Activated CD8-positive, alpha-beta T cell treated with anti-CD3 and anti-CD28 coated beads for 36 hours (primary cell): ENCODE measurements around the gene BCL2. TPM values are rescaled to one million over a fixed set of nuclear protein-coding genes. Genes with fewer than 3 reads are reported as not detected.

Experiments
- ATAC-seq: fragments of 200-7000 bp; cut with Tn5 transposase; one replicate; pipeline ENCODE4 v1.10.0; 2021; ENCODE audit warnings: mild to moderate bottlenecking, moderate library complexity
- CTCF ChIA-PET: fragments of 350-600 bp; sonication (Branson Sonifier 250); formaldehyde crosslinking; loops from one replicate; lab custom pipeline; 2021; ENCODE audit warnings: antibody characterized with exemption; lab: Charles Lee
- POLR2A ChIA-PET: fragments of 350-600 bp; sonication (Branson Sonifier 250); formaldehyde crosslinking; loops from one replicate; lab custom pipeline; 2021; ENCODE audit warnings: antibody characterized with exemption; lab: Charles Lee
- DNase-seq: peaks from one replicate; pipeline ENCODE4 v3.0.0-alpha.2; 2020
- H3K27ac Mint-ChIP-seq: one replicate; pipeline ENCODE4 v1.8.0; 2021; ENCODE audit warnings: mild to moderate bottlenecking, mixed read lengths
- H3K27me3 Mint-ChIP-seq: one replicate; pipeline ENCODE4 v1.8.0; 2021; ENCODE audit warnings: mixed read lengths
- H3K36me3 Mint-ChIP-seq: one replicate; pipeline ENCODE4 v1.8.0; 2021; ENCODE audit warnings: low read depth, mixed read lengths
- H3K4me1 Mint-ChIP-seq: one replicate; pipeline ENCODE4 v1.8.0; 2021; ENCODE audit warnings: low read depth, mixed read lengths
- H3K4me3 Mint-ChIP-seq: one replicate; pipeline ENCODE4 v1.8.0; 2021; ENCODE audit warnings: mild to moderate bottlenecking, moderate library complexity, mixed read lengths
- H3K9me3 Mint-ChIP-seq: one replicate; pipeline ENCODE4 v1.8.0; 2021; ENCODE audit warnings: mixed read lengths
- CTCF ChIP-seq: fragments of 200-600 bp; IDR thresholded peaks from one replicate; pipeline ENCODE4 v1.8.0; 2022; ENCODE audit warnings: antibody characterized with exemption, mild to moderate bottlenecking
- intact Hi-C: fragments of 100-400 bp; cut with micrococcal nuclease; formaldehyde crosslinking; loops from one replicate; pipeline ENCODE4 v1.10.0; 2022
- total RNA-seq, 2 experiments: library from RNA; stranded (reverse); gene quantifications; one replicate each; pipeline ENCODE4 v1.2.3, GENCODE V29; 2021

BCL2 gene
- total RNA-seq, 2 experiments from 2014 or later, result 104 to 107 TPM

DNA sequence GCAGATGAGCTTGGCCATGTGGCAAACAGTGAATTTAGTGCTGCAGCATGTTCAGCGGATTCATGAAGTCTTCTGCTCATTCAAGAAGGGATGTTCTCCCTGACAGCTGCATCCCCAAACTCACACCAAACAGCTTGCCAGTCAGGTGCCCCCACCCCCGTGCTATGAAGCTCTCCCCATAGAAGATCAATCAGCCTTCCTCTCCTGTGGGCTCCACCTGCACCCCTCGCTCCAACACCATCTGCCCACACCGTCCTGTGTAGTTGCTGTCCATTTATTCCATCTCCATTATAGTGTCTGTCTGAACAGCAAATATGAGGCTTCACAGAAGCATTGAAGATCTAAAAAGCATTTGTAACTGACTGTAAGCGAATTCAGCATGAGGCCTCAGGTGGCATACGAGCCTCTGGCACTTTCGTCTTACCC lies 218.9 kb downstream of the BCL2 start:
- Mint-ChIP-seq H3K27ac (no peak overlapping the region), H3K4me1 (peaks cover 41% of the 10 kb centered on the region), H3K4me3 (no peak overlapping the region), H3K27me3 (peaks cover 2% of the 10 kb centered on the region), H3K9me3 (no peaks in the 10 kb centered on the region), H3K36me3 (no peaks in the 10 kb centered on the region)
- ChIA-PET POLR2A (no interaction called here), CTCF (interaction anchor here (1.2 to 3.2 kb wide), 4 partner anchors 15 to 239 kb away, joined by 3 to 9 read pairs (median 4); no protein-coding TSS in a partner anchor)
- no peak for DNase-seq
- intact Hi-C loops, result no loop called here
- ATAC-seq, result no peak
- TF ChIP-seq CTCF, result no peak

- peaks cover 2% of the 10 kb centered on the region for H3K27me3 Mint-ChIP-seq
- H3K4me1 Mint-ChIP-seq, result peaks cover 41% of the 10 kb centered on the region
Observed at GRCh38 chr18:63099848-63100629, 219.5 kb downstream of the BCL2 start.

DNA sequence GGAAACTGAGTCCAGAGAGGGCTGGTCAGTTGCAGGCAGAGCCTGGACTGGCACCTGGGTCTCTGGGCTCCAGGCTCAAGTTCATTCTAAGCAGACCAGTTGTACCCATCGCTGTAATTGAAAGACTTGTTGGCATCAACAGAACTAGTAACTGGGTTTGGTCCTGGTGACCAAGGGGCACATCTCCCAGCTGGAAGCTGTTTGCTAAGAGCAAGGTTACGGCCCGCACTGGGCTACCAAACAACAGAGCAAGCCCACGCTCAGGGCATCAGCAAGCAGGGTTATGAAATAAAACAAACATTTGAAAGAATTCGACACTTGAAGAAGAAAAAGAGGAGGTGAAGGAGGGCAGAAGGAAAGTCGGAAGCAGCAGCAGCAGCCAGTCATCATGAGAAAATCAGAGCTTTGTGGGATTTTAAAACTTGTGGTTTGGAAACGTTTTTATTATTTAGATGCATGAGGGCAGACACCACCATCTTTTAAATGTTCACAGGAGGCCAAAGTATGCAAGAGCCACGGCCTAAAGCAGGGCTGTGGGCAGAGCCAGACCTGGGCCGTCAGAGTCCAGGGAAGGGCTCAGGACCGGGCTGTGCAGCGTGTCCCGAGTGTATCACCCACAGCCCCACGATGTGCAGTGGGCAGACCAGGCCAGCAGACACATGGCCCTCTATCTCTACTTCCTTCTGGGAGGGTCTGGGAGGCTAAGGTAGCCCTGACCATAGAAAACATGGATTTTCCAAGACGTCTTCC lies 220.3 kb downstream of the BCL2 start:
- H3K9me3 Mint-ChIP-seq, result no peaks in the 10 kb centered on the region
- no peak for ATAC-seq
- DNase-seq, result no peak
- H3K27ac Mint-ChIP-seq, result peak overlapping the region; percentile 9
- H3K27me3 Mint-ChIP-seq, result peaks cover 2% of the 10 kb centered on the region
- TF ChIP-seq CTCF, result no peak
- no peaks in the 10 kb centered on the region for H3K36me3 Mint-ChIP-seq
- CTCF ChIA-PET, result interaction anchor here (1.1 to 3.2 kb wide), 3 partner anchors 32 to 224 kb away, joined by 3 to 9 read pairs (median 4); no protein-coding TSS in a partner anchor
- H3K4me1 Mint-ChIP-seq, result peaks cover 41% of the 10 kb centered on the region
- intact Hi-C loops, result no loop called here
- H3K4me3 Mint-ChIP-seq, result no peak overlapping the region
- POLR2A ChIA-PET, result interaction anchor here (1.4 to 1.5 kb wide), 2 partner anchors 11 to 56 kb away, joined by 3 to 7 read pairs; no protein-coding TSS in a partner anchor

More at GRCh38 chr18:63099848-63100629, 219.5 kb downstream of the BCL2 start:
- intact Hi-C loops, result no loop called here
- ChIA-PET CTCF (interaction anchor here (1.1 to 3.2 kb wide), 3 partner anchors 32 to 223 kb away, joined by 3 to 9 read pairs (median 4); no protein-coding TSS in a partner anchor), POLR2A (interaction anchor here (1.4 to 1.5 kb wide), 2 partner anchors 12 to 55 kb away, joined by 3 to 7 read pairs; no protein-coding TSS in a partner anchor)
- no peak overlapping the region for H3K4me3 Mint-ChIP-seq
- no peak for ATAC-seq
- no peaks in the 10 kb centered on the region for H3K36me3 Mint-ChIP-seq
- no peak for DNase-seq
- TF ChIP-seq CTCF, result no peak
- H3K9me3 Mint-ChIP-seq, result no peaks in the 10 kb centered on the region
- no peak overlapping the region for H3K27ac Mint-ChIP-seq

- Mint-ChIP-seq H3K4me1 (peaks cover 41% of the 10 kb centered on the region), H3K4me3 (peak overlapping the region; percentile 13), H3K27me3 (peaks cover 2% of the 10 kb centered on the region), H3K27ac (peak overlapping the region; percentile 74), H3K9me3 (no peaks in the 10 kb centered on the region), H3K36me3 (no peaks in the 10 kb centered on the region)
- ChIA-PET CTCF (interaction anchor here (1.1 to 3.2 kb wide), 3 partner anchors 33 to 220 kb away, joined by 3 to 9 read pairs (median 7); no protein-coding TSS in a partner anchor), POLR2A (interaction anchor here (1.4 kb wide), 1 partner anchor 57 kb away, joined by 7 read pairs; no protein-coding TSS in a partner anchor)
- DNase-seq, result peak; percentile 84
- ATAC-seq, result peak; percentile 80
- TF ChIP-seq CTCF, result no peak
- intact Hi-C loops, result no loop called here
Observed at GRCh38 chr18:63098018-63098981, 221.3 kb downstream of the BCL2 start.
